Measurements from ENCODE around the gene KSR2.
"Not testable (repeated sequence)": the region's sequence is repeated elsewhere in the genome, so short reads cannot be mapped to it uniquely, and the experiment has no call there.

Gene KSR2

DNA sequence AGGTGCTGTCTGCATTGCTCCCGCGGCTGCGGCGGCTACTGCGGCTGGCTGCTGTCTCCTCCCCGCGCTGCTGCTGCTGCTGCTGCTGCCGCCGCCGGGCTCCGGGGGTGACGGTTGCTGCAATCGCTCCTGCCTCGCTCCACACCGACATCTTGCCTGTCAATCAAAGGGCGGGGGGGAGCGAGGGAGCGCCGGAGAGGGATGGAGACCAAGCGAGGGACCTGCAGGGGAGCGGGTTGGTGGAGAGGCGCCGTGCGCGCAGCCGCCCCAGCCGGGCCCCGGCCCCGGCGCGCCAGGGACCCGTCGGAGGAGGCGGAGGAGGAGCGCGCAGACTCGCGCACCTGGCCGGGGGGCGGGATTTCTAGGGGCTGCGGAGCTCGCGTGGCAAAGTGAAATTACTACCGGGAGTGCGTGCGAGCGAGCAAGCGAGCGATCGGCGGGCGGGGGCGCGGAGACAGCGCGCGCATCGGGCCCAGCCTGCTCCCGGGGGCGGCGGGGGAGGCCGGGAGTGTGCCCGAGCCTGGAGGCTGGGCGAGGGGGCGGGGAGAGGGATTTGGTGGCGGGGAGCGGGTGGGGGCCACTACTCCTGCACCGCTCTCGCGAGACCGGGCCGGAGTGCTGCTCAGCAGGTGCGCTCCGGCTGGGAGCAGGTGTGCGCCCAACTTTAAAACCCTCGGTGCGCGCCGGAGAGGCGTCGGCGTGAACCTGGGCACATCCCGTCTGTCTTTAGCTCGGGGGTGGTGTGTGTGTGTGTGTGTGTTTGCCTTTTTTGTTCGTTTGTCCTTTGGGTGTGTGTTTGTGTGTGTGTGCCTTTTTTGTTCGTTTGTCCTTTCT is at the start of gene KSR2:
KSR2 (minus strand) TSS at position 165 of the 834 bp plus-strand sequence. CDS start 735 bp downstream, outside the sequence.
- peak; percentile 40 to 45 for DNase-seq (ENCODE audit: low read depth in 2 of 2)

DNA sequence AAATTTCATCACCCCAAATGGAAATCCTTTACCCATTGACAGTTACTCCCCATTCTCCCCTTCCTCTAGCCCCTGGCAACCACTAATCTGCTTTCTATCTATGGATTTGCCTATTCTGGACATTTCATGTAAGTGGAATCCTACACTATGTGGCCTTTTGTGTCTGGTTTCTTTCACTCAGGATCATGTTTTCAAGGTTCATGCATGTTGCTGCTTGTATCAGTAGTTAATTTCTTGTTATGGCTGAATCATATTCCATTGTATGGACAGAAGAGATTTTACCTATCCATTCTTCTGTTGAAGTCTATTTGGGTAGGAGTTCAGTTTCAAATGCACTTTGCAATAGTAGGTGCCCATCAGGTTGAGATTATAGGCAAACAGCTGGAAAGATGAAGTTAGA is 49.1 kb upstream of the KSR2 start:
- no peak for DNase-seq (ENCODE audit: low read depth in 2 of 2)

DNA sequence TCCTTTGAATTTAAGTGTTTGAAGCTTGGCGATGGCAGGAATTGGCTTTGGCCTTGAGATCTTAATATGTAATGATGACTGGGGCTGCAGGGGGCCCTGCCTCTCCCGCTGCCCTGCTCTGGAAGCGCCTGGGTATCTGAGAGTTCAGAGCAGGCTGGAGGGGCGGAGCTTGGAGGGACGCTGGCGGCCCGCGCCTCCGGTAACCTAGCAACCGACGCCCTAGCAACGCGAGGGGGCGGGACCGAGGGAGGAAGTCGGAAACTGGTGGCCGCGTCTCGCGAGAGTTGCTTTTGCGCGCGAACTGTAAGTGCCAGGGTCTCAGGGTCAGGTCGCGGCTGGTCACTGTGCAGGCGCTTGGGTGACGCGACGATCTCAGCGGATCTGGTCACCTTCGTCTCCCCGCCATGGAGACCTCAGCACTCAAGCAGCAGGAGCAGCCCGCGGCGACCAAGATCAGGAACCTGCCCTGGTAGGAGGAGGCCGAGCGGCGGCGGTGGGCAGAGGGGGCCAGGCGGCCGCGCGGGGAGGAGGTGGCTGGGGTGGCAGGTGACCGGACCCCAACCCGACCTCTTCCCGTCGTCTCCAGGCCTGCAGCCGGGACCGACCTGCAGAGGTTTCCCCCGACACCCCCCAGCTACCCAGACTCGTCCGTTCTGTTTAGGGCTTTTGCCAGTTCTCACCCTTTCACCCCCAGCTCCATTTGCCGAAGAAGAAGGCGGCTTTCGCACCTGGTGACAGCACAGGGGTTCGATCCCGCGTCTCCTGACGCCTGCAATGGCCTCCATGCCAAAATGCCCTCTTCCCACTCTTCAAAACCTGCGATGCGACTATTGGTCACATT is 47.9 kb upstream of the KSR2 start, which contains the start of gene RFC5:
RFC5 (plus strand) TSS at position 280 of the 841 bp plus-strand sequence; CDS start at position 405, 125 bp downstream.
- peak; percentile 95 to 98 for DNase-seq (ENCODE audit: low read depth in 2 of 2)

DNA sequence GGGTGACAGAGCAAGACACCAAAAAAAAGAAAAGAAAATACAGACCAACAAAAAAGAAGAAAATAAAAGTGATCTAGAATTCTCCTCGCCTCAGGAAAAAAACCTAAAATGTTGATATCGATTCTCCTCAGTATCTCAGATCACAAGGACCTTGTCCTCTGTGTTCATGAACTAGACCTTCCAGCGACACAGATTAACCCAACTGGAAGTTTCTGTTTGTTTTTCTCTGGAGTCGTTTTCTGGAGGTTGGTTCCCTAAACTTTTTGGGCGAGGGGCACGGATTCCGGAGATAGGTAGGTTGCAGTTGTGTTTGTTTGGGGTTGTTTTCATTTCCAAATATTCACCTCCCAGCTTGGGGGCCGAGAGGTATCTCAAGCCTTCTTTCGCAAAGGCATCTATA is 47.2 kb upstream of the KSR2 start:
- no peak for DNase-seq (ENCODE audit: low read depth in 2 of 2)

DNA sequence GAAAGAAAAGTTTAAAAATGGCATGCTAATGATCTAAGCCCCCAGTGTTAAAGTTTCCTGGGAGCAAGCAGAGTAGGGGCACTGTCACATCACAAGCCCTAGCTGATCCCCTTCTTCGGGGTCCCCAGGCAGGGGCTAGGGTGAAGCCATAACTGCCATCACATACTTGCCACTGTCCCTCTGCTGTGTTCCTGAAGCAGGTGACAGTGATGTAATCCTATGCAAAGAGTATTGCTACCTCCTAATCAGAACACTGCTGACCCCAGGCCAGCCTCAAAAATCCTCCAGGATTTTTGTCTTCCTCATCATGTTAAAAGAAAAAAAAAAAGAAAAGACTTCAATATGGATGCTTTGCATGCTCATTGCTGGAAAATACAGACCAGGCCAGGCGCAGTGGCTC is 46.5 kb upstream of the KSR2 start:
- no peak for DNase-seq (ENCODE audit: low read depth in 2 of 2)

DNA sequence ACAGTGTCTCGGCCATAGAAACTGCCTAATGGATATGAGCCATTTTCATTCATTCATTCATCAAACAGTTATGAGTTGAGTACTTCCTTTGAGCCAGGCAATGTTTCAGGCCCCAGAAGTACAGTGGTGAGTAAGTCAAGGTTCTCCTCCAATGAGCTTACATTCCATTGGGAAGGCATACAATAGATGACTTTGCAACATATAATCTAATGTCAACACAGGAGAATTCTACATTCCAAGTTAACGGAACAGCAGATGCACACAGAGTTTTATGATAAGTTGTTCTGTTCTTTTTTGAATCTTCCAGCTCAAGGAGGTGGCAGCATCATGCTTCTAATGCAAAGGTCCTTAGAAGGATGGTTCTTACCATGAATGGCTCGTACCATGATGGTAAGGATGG is 44.5 kb upstream of the KSR2 start:
- DNase-seq (ENCODE audit: low read depth in 2 of 2): no peak

DNA sequence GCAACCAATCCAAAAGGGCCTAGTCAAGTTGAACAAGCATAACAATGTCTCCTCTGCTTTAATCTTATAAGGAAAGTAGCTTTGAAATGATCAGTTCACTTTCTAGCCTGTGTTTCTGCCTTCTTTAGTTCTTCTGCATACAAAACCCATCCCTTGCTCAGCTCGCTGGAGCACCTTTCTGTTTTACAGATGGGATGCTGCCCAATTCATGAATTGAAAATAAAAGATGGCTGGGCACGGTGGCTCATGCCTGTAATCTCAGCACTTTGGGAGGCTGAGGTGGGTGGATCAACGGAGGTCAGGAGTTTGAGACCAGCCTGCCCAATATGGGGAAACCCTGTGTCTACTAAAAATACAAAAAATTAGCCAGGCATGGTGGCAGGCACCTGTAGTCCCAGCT is 43.2 kb upstream of the KSR2 start:
- DNase-seq (ENCODE audit: low read depth in 2 of 2): no peak

DNA sequence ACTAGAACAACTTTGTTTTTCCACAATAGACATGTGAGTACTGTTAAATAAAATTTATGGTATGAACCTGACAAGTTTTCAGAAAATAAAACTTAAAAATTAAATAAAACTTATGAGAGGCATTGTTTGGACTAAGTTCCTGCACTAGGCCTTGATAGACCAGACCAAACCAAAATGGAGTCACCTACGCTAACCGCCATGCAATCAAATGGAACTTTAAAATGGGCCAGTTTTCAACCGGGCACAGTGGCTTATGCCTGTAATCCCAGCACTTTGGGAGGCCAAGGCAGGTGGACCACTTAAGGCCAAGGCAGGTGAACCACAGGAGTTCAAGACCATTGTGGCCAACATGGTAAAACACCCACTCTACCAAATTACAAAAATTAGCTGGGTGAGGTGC is 42.6 kb upstream of the KSR2 start:
- DNase-seq (ENCODE audit: low read depth in 2 of 2): no peak

DNA sequence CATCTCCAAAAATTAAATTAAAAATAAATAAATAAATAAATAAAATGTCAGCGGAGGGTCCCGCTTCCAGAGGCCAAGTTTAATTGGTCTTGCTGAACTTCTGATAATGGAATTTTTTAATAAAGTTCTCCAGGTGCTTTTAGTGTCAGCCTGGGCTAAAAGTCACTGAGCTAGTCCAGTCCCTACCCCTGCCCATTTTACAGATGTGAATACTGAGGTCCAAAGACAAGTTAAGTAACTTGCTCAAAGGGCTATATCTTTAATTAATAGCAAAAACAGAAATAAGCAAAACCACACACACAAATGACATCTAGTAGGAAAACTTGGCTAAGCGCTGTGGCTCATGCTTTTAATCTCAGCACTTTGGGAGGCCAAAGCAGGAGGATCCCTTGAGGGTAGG is 42.1 kb upstream of the KSR2 start:
- no peak for DNase-seq (ENCODE audit: low read depth in 2 of 2)

DNA sequence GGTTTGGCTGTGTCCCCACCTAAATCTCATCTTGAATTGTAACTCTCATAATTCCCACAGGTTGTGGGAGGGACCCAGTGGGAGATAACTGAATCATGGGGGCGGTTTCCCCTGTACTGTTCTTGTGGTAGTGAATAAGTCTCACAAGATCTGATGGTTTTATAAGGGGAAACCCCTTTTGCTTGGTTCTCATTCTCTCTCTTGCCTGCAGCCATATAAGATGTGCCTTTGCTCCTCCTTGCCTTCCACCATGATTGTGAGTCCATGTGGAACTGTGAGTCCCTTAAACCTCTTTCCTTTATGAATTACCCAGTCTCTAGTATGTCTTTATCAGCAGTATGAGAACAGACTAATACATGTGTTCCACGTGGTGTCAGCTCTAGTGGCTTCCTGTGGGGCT is 31.0 kb upstream of the KSR2 start:
- DNase-seq (ENCODE audit: low read depth in 2 of 2): not testable (repeated sequence)

DNA sequence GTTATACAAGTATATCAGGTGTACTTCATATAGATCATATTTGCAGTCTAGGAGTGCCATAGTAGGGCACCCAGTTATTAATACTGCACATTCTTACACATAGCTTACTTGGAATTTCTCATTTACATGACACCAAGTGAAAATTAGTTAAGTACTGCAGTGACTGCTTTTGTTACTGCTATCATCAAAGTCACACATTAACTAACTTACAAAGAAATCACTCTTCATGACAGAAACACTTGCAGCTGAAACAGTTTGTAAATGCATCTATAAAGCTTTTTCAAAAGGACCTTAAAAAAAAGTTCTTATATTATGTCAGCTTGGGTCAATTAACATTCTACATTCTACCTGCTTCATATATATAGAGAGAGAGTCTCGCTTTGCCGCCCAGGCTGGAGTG is 29.9 kb upstream of the KSR2 start:
- DNase-seq (ENCODE audit: low read depth in 2 of 2): no peak

DNA sequence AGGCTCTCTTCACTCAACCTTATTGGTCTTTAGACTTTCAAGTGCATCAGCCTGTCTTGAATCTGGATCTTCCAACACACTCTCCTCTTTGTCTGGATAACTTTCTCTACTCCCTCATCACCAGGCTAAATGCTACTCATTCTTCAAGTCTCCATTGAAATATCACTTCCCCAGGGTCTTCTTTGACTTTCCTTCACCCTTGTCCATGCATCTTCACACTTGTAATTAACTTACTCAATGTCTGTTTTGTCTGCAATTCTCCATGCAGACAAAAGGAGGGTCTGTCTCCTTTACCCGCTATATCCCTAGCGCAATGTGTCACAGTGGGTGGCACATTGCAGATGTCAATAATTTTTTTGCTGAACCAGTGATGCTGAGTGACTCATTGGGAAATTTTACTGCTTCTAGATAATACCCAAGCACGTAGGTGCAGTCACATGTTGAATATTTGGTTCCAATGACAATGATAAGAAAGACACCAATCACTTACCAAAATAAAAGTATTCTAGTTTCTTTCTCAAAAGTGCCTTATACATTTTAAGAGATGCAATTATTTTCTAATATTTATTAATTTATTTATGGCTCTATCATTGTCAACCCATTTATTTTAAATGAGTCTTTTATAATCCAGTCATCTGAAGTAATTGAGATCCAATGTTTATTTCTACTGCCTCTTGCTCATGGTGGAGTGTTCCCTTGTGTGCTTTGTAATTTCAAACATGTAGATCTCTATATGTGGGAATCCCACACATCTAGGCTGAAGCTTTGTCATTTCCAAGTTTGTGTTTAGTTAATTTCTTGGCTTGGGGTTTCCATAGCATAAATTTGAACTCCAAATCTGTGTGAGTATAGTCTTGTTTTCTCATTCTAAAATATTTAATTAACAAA is 26.0 kb upstream of the KSR2 start:
- DNase-seq (ENCODE audit: low read depth in 2 of 2): no peak

DNA sequence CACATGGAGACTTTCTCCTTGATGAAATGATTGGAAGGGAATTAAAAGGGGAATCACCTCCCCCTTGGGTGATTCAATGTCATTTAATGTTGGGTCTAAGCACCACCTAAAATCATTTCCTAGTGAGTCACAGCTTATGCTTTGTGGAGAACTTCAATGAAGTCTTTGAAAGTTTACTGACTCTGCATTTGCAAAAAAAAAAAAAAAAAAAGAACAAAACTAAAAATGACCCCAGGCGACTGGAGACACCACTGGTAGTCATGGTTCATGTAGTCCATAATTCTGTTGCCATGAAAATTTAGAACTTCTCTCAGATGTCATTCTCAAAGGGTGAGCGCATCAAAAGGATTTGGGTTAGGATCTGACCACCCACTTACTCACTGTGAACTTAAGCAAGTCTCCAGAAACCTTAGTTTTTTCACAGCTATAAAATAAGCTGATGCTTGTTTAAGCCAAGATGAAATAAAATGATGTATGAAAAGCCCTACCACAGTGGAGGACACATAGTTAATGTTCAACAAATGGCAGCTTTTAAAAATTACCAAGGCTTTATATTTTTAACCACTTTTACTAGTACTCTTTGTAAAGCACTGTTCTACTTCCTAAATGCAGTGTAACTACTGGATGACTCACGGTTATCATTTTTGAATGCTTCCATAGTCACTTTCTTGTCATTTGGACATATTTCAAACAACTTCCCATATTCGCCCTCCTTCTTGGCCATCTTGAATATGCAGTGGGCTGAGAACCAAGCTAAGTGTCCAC is 18.1 kb upstream of the KSR2 start:
- no peak for DNase-seq (ENCODE audit: low read depth in 2 of 2)

DNA sequence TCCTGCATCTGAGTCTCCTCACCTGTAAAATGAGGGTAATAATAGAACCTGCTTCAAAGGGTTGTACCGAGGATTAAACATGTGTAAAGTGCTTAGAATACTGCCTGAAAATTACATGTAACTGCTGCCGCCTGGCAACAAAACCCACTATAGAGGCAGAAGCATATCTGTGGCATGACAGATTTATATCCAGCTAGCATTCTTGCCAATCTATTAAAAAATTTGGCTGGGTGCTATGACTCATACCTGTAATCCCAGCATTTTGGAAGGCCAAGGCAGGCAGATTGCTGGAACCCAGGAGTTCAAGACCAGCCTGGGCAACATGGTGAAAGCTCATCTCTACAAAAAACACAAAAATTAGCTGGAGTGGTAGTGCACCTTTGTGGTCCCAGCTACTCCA is 16.4 kb upstream of the KSR2 start:
- DNase-seq (ENCODE audit: low read depth in 2 of 2): no peak

DNA sequence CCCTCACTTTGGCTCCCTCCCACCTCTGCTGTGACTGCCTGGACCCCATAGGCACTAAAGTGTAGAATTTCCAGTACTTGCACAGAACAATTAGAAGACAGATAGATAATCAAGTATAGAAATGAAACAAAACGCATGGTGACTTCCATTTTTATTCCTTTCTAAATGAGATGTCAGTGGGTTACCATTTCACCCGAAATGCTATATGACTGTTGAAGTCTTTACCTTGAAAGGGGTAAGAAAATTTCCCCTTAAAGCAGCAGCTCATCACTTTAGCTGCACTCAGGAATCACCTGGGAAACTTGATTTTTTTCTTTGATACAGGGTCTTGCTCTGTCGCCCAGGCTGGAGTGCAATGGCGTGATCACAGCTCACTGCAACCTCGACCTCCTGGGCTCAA is 12.5 kb upstream of the KSR2 start:
- DNase-seq (ENCODE audit: low read depth in 2 of 2): no peak

DNA sequence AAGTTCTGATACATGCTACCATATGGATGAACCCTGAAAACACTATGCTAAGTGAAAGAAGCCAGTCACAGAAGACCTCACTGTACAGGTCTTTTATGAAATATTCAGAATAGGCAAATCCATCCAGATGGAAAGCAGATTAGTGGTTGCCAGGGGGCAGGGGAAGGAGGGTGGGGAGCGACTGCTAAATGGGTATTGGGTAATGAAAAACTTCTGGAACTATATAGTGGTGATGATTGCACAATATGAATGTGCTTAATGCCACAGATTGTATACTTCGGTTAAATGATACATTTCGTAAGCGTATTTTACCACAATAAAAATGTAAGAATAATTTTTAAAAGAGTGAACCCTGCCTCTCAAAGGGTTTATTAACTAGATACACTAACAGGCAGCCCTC is 11.8 kb upstream of the KSR2 start:
- no peak for DNase-seq (ENCODE audit: low read depth in 2 of 2)

DNA sequence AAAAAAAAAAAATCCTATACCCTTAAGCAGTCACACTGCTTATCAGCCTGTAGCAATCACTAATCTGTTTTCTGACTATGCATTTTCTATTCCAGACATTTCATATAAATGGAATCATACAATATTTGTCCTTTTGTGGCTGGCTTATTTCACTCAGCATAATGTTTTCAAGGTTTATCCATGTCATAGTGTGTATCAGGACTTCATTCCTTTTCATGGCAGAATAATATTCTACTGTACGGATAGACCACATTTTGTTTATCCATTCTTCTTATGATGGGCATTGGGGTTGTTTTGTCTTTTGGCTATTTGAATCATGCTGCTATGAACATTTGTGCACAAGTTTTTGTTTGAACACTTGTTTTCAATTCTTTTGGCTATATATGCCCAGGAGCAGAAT is 8.6 kb upstream of the KSR2 start:
- no peak for DNase-seq (ENCODE audit: low read depth in 2 of 2)

DNA sequence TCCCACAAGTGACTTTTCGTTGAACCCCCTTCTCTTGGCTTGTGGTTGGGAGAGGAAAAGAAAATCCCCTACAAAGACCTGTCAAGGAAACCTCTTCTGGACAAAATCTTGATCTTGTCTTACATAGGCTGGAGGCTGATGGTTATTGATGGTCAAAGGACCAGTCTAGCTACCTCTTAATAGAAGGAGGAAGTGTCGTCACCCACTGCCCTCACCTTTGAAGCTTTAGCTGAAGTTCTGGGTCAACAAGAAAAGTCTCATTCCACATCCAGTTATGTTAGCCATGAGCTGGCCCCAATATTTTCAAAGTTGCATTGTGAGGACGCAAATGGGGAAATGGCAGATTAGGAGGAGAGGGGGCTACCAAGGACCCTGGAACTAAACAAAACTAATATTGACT is 6.2 kb upstream of the KSR2 start:
- no peak for DNase-seq (ENCODE audit: low read depth in 2 of 2)

DNA sequence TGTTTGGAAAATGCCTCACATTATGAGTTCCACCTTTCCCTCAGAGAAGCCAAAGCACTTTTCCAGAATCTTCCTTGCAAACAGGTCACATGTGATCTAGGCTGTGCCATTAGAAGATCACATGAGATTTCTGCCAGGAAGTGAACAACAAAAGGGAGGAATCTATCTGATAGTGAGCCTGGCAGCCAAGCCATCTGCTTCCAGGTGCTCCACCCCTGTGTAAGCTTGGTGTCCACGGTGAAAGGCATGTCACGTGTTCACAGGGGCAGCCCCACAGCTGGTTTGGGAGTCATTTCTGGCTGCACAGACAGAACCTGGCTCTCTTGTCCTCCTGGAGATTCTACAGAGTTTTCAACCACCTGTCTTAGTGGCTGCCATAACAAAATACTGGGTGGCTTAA is 3.5 kb upstream of the KSR2 start:
- no peak for DNase-seq (ENCODE audit: low read depth in 2 of 2)

DNA sequence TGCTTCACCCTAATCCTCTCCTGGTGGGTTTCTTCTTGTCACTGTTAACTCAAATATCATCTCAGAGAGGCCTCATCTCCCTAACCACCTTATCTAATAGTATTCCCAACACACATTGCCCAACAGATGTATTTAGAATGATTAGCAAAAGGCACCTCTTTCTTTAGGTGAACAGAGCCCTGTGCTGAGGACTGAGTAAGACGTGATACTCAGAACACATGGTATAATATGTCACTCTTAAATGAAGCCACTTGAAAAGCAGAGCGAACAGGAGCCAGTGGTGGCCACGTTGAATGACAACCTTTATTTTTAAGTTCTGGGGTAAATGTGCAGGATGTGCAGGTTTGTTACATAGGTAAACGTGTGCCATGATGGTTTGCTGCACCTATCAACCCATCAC is 1.5 kb upstream of the KSR2 start:
- no peak for DNase-seq (ENCODE audit: low read depth in 2 of 2)

DNA sequence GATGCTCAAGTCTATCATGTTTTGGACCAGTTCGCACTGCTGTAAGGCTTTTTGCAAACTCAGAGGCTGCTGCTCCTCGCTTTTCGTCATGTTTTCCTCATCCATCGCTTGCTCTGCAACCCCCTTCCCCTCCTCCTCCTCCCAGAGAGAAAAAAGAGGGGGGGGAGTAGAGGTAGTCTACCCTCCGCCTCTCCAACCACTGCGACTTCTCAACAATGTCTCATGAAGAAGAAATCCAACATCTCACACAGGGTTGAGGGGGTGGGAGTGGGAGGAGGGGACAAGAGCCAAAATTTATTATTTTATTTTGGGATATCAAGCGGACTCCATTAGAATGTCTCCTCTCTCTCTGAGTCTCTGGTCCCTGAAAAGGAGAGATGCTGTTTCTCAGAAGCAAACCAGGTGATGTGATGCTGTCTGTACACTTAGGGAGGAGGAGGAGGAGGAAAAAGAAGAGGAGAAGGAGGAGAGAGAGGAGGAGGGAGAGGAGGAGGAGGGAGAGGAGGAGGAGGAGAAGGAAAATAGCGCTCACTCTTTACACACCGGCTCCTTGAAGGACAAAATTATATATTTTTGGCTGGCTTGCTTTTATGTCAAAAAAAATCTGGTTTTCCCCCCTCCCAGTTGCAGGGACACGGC is 520 bp downstream of the KSR2 start:
- no peak for DNase-seq (ENCODE audit: low read depth in 2 of 2)
